Gastrocnemius medialis (tissue), 4 donors: ENCODE measurements around the gene TMEM132E.

ENCODE experiments used
- POLR2A ChIP-seq, 2 donors: fragments of 450-650 bp; IDR thresholded peaks; one replicate each; pipeline ENCODE4 v1.6.1; 2017; ENCODE audit warnings: antibody characterized with exemption in 2 of 2, mild to moderate bottlenecking in 2 of 2, moderate library complexity in 2 of 2
- TF ChIP-seq, protein P1 (sequence below), 5 experiments: fragments of 450-650 bp in 3 of 5; fragments of 200-600 bp in 2 of 5; sonication (generic) in 2 of 5; IDR thresholded peaks in 4 of 5; conservative IDR thresholded peaks in 1 of 5; 1 replicate in 4 of 5; 2 replicates in 1 of 5; pipeline ENCODE4 v1.5.1; 2016 to 2019; ENCODE audit warnings: antibody characterized with exemption in 5 of 5, mild to moderate bottlenecking in 3 of 5, moderate library complexity in 3 of 5

DNA sequence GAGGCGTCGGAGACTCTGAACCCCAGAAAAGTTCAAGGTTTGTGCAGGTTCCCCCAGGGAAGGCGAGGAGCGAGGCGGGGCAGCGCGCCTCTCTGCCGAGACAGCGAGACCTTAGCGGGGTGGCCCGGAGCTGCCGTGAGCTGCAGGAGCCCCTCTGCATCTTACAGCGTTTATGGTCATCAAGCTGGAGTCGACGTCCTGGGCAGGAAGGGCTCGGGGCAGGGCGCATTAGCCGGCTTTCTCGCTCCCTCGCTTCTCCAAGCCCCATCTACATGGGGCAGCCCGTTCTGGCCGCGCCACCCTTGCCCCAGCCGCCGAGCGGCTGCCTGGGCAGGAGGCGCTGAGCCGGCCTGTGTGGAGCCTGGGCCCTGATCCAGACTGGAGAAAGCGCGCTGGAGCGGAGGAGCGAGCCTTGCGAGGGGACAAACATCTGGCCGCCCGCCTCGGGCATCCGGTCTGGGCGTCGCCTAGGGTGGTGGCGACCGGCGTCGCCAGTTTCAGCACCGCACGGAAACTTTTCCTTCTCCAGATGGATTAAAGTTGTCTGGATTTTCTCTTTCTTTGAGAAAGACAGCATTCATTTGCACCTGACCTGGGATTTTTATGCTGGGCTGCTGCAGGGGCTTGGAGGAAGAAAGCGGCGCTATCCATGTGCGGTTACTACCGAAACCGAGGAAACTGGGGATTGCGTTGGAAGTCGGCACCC is 750 bp downstream of the TMEM132E start:
- TF ChIP-seq, protein P1, sequence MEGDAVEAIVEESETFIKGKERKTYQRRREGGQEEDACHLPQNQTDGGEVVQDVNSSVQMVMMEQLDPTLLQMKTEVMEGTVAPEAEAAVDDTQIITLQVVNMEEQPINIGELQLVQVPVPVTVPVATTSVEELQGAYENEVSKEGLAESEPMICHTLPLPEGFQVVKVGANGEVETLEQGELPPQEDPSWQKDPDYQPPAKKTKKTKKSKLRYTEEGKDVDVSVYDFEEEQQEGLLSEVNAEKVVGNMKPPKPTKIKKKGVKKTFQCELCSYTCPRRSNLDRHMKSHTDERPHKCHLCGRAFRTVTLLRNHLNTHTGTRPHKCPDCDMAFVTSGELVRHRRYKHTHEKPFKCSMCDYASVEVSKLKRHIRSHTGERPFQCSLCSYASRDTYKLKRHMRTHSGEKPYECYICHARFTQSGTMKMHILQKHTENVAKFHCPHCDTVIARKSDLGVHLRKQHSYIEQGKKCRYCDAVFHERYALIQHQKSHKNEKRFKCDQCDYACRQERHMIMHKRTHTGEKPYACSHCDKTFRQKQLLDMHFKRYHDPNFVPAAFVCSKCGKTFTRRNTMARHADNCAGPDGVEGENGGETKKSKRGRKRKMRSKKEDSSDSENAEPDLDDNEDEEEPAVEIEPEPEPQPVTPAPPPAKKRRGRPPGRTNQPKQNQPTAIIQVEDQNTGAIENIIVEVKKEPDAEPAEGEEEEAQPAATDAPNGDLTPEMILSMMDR (IDR thresholded peaks at IDR 0.05 in 4 of 5, conservative IDR thresholded peaks at IDR 0.05 in 1 of 5) = no peak
- no peak for TF ChIP-seq POLR2A (IDR thresholded peaks at IDR 0.05)
